GM13977 (cell line): ENCODE data around the gene SIDT2.

Source experiments
- DNase-seq: peaks from one replicate; pipeline ENCODE4 v3.0.0; 2012; ENCODE audit warnings: low spot score
- in situ Hi-C: fragments of 300-500 bp; cut with MboI; formaldehyde crosslinking; loops from one replicate; pipeline ENCODE4 v1.12.0; 2022; ENCODE audit warnings: low sequenced_read_pairs, low pct_unique_long_range_greater_than_20kb, mixed read lengths, inconsistent platforms; ENCODE audit not compliant: unreplicated experiment
- TF ChIP-seq, protein P1 (sequence below): IDR thresholded peaks from 2 replicates; pipeline ENCODE4 v1.5.1; 2012; ENCODE audit warnings: mild to moderate bottlenecking, control low read depth; ENCODE audit not compliant: insufficient read depth; ENCODE audit errors: extremely low read depth, missing control alignments

SIDT2 gene

GRCh38 chr11:117219995-117220394 is 41.5 kb downstream of the SIDT2 start:
- TF ChIP-seq, protein P1, sequence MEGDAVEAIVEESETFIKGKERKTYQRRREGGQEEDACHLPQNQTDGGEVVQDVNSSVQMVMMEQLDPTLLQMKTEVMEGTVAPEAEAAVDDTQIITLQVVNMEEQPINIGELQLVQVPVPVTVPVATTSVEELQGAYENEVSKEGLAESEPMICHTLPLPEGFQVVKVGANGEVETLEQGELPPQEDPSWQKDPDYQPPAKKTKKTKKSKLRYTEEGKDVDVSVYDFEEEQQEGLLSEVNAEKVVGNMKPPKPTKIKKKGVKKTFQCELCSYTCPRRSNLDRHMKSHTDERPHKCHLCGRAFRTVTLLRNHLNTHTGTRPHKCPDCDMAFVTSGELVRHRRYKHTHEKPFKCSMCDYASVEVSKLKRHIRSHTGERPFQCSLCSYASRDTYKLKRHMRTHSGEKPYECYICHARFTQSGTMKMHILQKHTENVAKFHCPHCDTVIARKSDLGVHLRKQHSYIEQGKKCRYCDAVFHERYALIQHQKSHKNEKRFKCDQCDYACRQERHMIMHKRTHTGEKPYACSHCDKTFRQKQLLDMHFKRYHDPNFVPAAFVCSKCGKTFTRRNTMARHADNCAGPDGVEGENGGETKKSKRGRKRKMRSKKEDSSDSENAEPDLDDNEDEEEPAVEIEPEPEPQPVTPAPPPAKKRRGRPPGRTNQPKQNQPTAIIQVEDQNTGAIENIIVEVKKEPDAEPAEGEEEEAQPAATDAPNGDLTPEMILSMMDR = no peak
- in situ Hi-C loops = no loop called here

GRCh38 chr11:117220568-117220967 is 42.0 kb downstream of the SIDT2 start:
- DNase-seq = no peak
- TF ChIP-seq, protein P1 = no peak

More at GRCh38 chr11:117219995-117220394, 41.5 kb downstream of the SIDT2 start:
- DNase-seq = no peak

DNA sequence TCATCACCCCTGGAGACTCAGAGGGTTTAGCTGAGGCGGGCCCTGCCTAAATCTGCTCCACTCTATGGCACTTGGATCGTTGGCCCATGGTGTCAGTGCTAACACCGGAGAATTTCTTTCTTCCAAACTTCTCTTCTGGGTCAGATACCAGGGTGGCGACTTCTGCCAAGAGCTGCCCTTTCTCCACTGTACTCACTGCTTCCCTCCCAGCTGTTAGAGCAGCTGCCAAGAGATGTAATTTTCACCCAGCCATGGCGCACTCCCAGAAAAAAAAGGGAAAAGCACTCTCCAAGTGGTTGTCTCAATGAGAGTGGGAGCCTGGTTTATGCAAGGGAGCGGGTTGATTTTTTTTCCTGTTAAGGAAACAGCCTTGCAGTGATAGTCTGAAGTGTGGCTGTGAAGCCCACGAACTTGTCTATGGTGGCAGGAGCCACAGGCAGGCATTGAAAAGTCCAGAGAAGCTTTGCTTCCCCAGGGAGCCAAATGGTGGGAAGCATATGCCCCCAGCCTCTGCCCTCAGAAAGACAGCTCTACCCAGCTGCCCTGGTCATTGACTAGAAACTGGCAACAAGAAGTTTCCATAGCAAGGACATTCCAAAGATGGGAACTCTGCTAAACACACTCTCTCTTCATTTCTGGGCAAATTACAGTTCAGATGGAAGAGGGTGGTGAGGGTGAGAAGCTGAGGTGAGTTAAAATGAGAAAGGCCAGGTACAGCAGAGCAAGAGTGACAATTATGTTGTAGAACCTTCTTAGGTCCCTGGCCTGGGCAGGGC is 42.6 kb downstream of the SIDT2 start:
- TF ChIP-seq, protein P1 = no peak
- in situ Hi-C loops = no loop called here
- no peak for DNase-seq

More at GRCh38 chr11:117220568-117220967, 42.0 kb downstream of the SIDT2 start:
- in situ Hi-C loops = no loop called here

DNA sequence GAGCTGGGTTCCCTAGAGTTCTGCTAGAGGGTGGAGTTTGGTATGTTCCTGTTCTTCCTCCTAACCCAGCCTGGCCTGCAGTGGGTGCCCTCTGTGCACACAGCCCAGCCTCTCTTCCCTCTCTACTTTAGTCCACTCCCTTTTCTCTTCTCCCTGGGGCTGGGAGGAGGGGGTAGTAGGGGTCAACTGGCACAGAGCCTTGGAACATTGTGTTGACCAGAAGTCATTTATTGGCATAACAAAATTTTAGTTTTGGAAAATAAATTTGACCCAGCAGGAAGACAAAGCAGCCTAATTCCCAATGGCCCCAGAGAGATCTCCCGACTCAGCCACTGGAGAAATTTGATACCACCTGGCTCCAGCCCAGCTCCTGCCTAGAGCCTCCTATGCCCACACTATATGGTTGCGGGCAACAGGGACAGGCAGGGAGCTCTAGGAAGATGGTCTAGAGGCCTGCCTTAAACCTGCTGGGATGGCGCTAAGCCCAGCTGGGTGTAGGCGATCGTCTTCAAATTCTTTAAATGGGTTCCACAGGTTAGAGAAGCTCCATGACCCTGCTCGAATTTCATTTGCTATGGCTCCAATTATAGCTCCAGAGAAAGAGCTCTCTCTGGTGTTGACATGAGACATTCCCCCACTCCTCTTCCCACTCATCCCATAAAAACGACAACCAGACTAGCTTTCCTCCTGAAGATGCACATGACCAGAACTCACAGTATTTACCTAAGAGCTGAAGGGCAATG is 43.4 kb downstream of the SIDT2 start:
- DNase-seq = no peak
- in situ Hi-C loops = no loop called here
- TF ChIP-seq, protein P1 = no peak

DNA sequence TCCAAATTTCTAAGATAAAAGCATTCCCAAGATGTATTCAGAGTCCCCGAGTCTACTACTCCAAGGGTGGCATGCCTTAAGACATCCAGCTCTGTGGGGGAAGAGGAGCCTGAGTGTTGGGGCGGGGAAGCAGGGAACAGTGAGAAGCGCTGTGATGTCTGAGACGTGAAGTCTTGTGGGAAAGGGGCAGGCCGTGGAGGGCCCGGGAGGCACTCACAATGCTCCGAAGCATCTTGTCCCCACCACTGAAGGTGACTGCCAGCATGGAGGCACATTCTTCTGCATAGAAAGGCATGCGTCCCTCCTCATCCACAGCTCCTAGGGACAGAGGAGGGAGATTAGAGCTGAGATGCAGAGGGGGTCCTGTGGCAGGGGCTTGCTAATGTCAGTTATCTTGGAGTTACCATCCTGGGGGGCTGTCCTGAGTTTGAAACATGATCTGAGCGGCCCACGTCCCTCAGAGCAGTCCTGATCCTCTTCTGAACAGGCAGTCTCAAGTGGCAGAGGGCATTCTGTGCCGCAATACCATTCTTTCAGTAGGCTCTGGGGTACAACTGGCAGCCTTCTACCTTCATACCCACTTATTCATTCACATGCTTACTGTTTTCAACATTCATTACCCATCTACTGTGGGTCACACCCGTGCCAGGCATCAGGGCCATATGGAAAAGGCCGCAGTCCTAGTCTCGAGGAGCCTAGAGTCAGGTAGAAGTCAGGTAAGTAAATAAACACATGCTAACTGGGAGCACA is 44.6 kb downstream of the SIDT2 start:
- TF ChIP-seq, protein P1 = no peak
- in situ Hi-C loops = no loop called here
- no peak for DNase-seq
